ENCODE data around the gene ACP3. TPM values are rescaled to one million over a fixed set of nuclear protein-coding genes. Genes with fewer than 3 reads are reported as not detected.

The ACP3 gene, protein sequence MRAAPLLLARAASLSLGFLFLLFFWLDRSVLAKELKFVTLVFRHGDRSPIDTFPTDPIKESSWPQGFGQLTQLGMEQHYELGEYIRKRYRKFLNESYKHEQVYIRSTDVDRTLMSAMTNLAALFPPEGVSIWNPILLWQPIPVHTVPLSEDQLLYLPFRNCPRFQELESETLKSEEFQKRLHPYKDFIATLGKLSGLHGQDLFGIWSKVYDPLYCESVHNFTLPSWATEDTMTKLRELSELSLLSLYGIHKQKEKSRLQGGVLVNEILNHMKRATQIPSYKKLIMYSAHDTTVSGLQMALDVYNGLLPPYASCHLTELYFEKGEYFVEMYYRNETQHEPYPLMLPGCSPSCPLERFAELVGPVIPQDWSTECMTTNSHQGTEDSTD
- not detected in 2 replicates for total RNA-seq (2014; rRNA removed; shearing (Covaris generic); ENCODE audit: low replicate concordance)

GRCh38 chr3:132317229-132317948 lies at the start of gene ACP3:
TSS of gene ACP3 (plus strand) at chr3:132317407. CDS start at chr3:132317457, 50 bp downstream.
- Histone ChIP-seq H3K36me3 (no peaks in the 10 kb centered on the region), H3K9me3 (no peaks in the 10 kb centered on the region; the same call in 1 of the 2 replicates), H3K27me3 (no peaks in the 10 kb centered on the region), H3K4me3 (no peak within 1 kb of the TSS)
- DNase-seq = peak; percentile 76

DNA sequence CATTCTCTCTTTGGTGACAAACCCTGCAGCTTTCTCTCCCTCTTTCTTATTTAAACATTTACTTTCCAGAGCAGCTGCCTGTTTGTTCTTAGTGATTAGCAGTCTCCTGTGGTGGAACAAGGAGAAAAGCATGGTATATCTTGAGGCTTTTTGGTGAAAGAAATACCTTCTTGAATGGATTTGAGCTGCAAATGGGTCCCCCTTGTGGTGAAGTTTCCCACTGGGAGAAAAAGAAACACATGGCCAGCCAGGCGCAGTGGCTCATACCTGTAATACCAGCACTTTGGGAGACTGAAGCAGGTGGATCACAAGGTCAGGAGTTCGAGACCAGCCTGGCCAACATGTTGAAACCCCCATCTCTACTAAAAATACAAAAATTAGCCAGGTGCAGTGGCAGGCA lies 48.3 kb upstream of the ACP3 start:
- Histone ChIP-seq H3K36me3 (no peaks in the 10 kb centered on the region), H3K9me3 (peaks cover 3% of the 10 kb centered on the region; the same call in 1 of the 2 replicates), H3K4me3 (no peak overlapping the region), H3K27me3 (no peaks in the 10 kb centered on the region)
- DNase-seq = no peak

DNA sequence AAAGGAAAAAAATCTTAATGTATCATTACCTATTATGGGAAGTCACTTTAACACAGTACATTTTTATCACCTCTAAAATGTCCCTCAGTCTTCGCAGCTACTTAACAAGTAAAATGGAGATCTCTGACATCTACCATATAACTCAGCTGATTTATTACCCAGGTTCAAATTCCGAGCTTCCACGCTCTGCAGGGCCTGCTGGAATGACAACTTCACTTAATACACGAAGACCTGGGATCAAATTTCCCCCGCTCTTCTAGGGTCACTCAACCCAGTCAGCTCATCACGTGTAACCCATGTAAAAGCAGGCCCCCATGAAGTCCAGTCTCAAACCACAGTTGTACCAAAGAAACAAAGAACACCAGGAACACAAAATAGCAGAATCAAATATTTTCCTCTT lies 44.2 kb upstream of the ACP3 start:
- no peaks in the 10 kb centered on the region for H3K9me3 ChIP-seq
- DNase-seq = no peak
- no peak overlapping the region for H3K4me3 ChIP-seq
- no peaks in the 10 kb centered on the region for H3K36me3 ChIP-seq
- no peaks in the 10 kb centered on the region for H3K27me3 ChIP-seq

DNA sequence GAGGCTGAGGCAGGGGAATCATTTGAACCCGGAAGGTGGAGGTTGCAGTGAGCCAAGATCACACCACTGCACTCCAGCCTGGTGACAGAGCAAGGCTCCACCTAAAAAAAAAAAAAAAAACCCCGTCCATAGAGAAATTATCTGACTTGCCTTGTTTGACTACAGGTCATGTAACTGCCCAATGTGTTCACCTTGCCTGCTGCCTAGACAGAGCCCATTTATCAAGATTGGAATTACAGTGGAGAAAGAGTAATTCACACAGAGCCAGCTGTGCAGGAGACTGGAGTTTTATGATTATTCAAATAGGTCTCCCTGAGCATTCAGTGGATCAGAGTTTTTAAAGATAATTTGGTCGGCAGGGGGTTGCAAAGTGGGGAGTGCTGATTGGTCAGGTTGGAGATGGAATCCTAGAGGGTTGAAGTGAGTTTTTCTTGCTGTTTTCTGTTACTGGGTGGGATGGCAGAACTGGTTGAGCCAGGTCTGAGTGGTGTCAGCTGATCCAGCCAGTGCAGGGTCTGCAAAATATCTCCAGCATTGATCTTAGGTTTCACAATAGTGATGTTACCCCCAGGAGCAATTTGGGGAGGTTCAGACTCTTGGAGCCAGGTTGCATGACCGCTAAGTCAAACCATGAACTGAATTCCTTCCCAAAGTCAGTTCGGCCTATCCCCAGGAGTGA lies 40.8 kb upstream of the ACP3 start:
- DNase-seq = no peak
- Histone ChIP-seq H3K36me3 (no peaks in the 10 kb centered on the region), H3K27me3 (no peaks in the 10 kb centered on the region), H3K4me3 (no peak overlapping the region), H3K9me3 (no peaks in the 10 kb centered on the region)

- DNase-seq = no peak
- Histone ChIP-seq H3K27me3 (no peaks in the 10 kb centered on the region), H3K9me3 (no peaks in the 10 kb centered on the region), H3K36me3 (no peaks in the 10 kb centered on the region), H3K4me3 (no peak overlapping the region)
Measured at GRCh38 chr3:132279030-132279429, 38.2 kb upstream of the ACP3 start.

DNA sequence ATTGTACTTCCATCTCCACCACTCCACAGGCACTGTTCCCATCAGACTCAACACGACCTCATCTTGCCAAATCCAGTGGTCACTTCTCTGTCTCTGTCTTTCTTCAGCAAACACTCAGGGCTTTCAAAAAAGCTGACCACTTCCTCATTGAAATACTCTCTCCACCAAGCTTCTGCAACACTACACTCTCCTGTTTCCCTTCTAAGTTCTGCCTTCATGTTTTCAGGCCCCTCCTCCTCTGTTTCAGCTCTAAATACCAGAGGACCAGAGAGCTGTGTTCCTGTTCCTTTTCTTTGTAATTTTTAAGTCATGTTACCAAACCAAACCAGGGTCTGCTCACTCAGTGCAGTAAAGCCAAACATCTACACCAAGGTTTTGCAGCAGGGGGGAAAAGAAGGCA lies 33.8 kb upstream of the ACP3 start:
- peaks cover 7% of the 10 kb centered on the region for H3K9me3 ChIP-seq
- no peak overlapping the region for H3K4me3 ChIP-seq
- no peak for DNase-seq
- no peaks in the 10 kb centered on the region for H3K27me3 ChIP-seq
- H3K36me3 ChIP-seq = no peaks in the 10 kb centered on the region

GRCh38 chr3:132283916-132284405 lies 33.2 kb upstream of the ACP3 start:
- Histone ChIP-seq H3K27me3 (no peaks in the 10 kb centered on the region), H3K9me3 (peaks cover 7% of the 10 kb centered on the region), H3K4me3 (no peak overlapping the region), H3K36me3 (no peaks in the 10 kb centered on the region)
- DNase-seq = no peak

DNA sequence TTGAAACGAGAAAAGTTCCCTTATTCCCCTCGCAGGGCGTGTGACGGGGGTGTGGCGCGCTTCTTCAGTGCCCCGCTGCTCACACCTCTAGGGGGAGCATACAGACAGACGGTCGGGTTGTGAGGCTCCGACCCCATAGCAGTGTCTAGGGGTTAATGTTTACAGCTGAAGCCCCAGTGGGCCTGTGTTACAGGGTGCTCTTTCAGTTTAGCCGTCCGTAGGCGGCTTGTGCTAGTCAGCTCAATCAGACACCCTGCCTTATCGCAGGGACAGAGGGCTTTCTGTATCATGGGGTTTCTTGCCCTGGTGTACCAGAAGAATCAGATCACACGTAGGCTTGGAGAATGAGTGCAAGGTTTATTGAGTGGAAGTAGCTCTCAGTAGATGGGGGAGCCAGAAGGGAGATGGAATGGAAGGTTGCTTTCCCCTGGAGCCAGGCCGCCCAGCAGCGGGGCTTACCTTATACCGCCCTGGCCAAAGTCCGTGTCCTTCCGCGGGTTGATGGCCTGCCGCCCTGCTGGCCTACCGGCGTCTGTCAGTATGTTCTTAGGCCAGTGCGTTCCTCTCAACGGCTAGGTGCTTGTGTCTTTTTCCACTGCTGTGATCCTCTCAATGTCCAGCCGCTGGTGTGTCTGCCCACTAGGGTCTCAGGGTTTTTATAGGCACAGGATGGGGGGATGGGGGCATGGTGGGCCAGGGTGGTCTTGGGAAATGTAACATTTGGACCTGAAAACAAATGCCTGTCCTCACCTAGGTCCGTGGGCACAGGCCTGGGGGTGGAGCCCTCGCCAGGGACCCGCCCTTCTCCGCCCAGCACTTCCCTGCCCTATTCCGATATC lies 32.2 kb upstream of the ACP3 start:
- Histone ChIP-seq H3K27me3 (no peaks in the 10 kb centered on the region), H3K36me3 (no peaks in the 10 kb centered on the region), H3K4me3 (no peak overlapping the region), H3K9me3 (peaks cover 7% of the 10 kb centered on the region)
- no peak for DNase-seq

DNA sequence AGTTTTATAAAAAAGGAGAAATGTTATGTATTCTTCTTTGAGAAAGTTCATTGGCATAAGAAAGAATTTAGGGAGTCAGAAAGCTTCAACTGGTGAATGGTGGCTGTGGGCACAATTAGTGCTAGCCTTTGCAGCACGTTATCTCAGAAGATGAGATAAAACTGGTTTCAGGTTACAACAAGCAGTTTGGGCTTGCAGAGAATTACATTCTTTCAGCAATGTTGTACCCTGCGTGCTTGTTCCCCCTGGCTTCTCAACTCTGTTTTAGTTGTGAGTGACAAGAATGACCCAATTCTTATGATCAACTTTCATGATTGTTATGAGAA lies 31.6 kb upstream of the ACP3 start:
- DNase-seq = no peak
- Histone ChIP-seq H3K27me3 (no peaks in the 10 kb centered on the region), H3K9me3 (peaks cover 7% of the 10 kb centered on the region), H3K36me3 (no peaks in the 10 kb centered on the region), H3K4me3 (no peak overlapping the region)

DNA sequence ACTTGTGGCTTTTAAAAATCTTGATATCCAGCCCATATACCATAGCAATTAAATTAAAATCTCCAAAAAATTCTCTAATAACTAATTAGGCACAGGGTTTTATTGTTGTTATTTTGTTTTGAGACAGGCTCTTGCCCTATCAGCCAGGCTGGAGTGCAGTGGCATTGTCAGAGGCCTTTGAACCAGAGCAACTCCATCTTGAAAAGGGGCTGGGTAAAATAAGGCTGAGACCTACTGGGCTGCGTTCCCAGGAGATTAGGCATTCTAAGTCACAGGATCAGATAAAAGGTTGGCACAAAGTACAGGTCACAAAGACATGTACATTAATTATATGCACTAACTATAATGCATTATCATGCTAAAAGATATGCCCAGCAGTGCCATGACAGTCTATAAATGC lies 31.2 kb upstream of the ACP3 start:
- no peak for DNase-seq
- H3K9me3 ChIP-seq = peaks cover 7% of the 10 kb centered on the region
- no peak overlapping the region for H3K4me3 ChIP-seq
- no peaks in the 10 kb centered on the region for H3K36me3 ChIP-seq
- no peaks in the 10 kb centered on the region for H3K27me3 ChIP-seq

DNA sequence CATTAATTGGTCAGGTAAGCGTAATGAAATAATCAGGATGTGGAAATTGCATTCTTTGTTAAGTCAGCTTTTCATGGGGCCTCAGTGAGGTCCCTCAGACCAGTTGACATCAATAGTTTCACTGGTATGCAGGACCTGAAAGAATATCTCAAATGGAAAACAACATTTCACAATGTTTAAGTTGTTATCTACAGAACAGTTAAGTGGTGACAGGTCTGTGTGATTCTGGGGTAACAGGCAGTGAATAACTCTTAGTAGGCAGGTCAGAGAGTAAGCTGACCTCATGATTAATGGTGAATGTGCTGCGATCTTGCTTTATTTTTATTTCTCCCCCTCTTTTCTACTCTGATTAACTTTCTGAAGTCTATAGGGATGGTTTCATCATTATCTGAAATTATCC lies 28.9 kb upstream of the ACP3 start:
- Histone ChIP-seq H3K9me3 (peaks cover 7% of the 10 kb centered on the region), H3K4me3 (no peak overlapping the region), H3K27me3 (no peaks in the 10 kb centered on the region), H3K36me3 (no peaks in the 10 kb centered on the region)
- DNase-seq = no peak

GRCh38 chr3:132289316-132289715 lies 27.9 kb upstream of the ACP3 start:
- no peaks in the 10 kb centered on the region for H3K27me3 ChIP-seq
- no peak overlapping the region for H3K4me3 ChIP-seq
- DNase-seq = no peak
- no peaks in the 10 kb centered on the region for H3K36me3 ChIP-seq
- H3K9me3 ChIP-seq = peaks cover 7% of the 10 kb centered on the region

DNA sequence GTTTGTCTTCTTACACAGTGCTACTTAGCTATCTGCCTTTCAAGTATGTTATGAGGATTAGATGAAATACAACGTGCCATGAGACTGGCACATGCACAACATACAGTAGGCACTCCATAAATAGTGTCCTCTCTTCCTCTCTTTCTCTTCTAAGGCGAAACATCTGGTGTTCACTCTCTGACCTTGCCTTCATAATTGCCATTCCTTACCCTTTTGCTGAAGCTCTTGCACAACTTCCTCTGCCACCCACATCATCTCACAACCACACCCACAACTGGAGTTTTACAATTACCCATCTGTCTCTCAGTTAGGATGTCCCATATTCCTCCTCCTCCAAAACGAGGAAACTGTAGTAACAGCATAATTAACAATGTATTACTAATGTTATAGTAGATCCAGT lies 26.4 kb upstream of the ACP3 start:
- DNase-seq = no peak
- Histone ChIP-seq H3K9me3 (peaks cover 7% of the 10 kb centered on the region), H3K27me3 (no peaks in the 10 kb centered on the region), H3K4me3 (no peak overlapping the region), H3K36me3 (no peaks in the 10 kb centered on the region)

- peaks cover 7% of the 10 kb centered on the region for H3K9me3 ChIP-seq
- no peaks in the 10 kb centered on the region for H3K36me3 ChIP-seq
- no peaks in the 10 kb centered on the region for H3K27me3 ChIP-seq
- H3K4me3 ChIP-seq = no peak overlapping the region
- DNase-seq = no peak
Measured at GRCh38 chr3:132292042-132292441, 25.2 kb upstream of the ACP3 start.

- Histone ChIP-seq H3K4me3 (no peak overlapping the region), H3K9me3 (peaks cover under 1% of the 10 kb centered on the region; the same call in 1 of the 2 replicates), H3K27me3 (no peaks in the 10 kb centered on the region), H3K36me3 (no peaks in the 10 kb centered on the region)
- no peak for DNase-seq
Measured at GRCh38 chr3:132293251-132293650, 24.0 kb upstream of the ACP3 start.

DNA sequence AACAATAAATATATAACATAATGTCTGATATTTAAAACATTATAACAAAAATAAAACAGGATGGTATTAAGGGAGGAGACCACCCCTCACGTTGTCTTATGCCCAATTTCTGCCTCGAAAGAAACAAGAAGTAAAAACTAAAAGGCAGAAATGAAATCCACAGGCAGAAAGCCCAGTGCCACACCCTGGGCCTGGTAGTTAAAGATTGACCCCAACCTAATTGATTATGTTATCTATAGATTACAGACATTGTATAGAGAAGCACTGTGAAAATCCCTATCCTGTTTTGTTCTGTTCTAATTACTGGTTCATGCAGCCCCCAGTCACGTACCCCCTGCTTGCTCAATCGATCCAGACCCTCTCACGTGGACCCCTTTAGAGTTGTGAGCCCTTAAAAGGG lies 22.3 kb upstream of the ACP3 start:
- DNase-seq = no peak
- H3K27me3 ChIP-seq = no peaks in the 10 kb centered on the region
- no peaks in the 10 kb centered on the region for H3K36me3 ChIP-seq
- H3K9me3 ChIP-seq = no peaks in the 10 kb centered on the region
- no peak overlapping the region for H3K4me3 ChIP-seq
